Measurements from ENCODE around the gene RIMBP2.

GRCh38 chr12:130677957-130678558 lies 38.0 kb downstream of the RIMBP2 start:
- TF ChIP-seq EZH2 (IDR thresholded peaks at IDR 0.05; ENCODE audit: low read length, missing control alignments) (no peak), CTCF (conservative IDR thresholded peaks at IDR 0.05 in 1 of 2, IDR thresholded peaks at IDR 0.05 in 1 of 2; ENCODE audit: low read depth in 1 of 2, low read length in 2 of 2) (no peak)

All from fibroblast of lung (primary cell).